Spinal cord (tissue), 10 donors: Measurements from ENCODE around the gene KLHL5. TPM values are rescaled to one million over a fixed set of nuclear protein-coding genes. Genes with fewer than 3 reads are reported as not detected.
A peak's percentile ranks its signal among the peaks of the same experiment; 100 is the strongest.
"Not testable (repeated sequence)": the region's sequence is repeated elsewhere in the genome, so short reads cannot be mapped to it uniquely, and the experiment has no call there.

Source experiments
- DNase-seq, 6 donors: peaks; one replicate each; pipeline versions ENCODE4 v3.0.0 to v3.0.0-alpha.2; 2013 to 2015; ENCODE audit warnings: low spot score in 6 of 6, low read depth in 4 of 6
- H3K27ac ChIP-seq: one replicate; pipeline ENCODE4 v1.5.1; 2013; ENCODE audit warnings: low read depth, low read length, control low read depth
- H3K27me3 ChIP-seq: one replicate; pipeline ENCODE4 v1.6.1; 2013; ENCODE audit warnings: low read length; ENCODE audit not compliant: control insufficient read depth, insufficient read depth
- H3K36me3 ChIP-seq: one replicate; pipeline ENCODE4 v1.6.1; 2013; ENCODE audit warnings: low read length; ENCODE audit not compliant: control insufficient read depth, insufficient read depth
- H3K4me1 ChIP-seq: one replicate; pipeline ENCODE4 v1.6.1; 2013; ENCODE audit warnings: low read length; ENCODE audit not compliant: control insufficient read depth, insufficient read depth
- H3K4me3 ChIP-seq: one replicate; pipeline ENCODE4 v1.5.1; 2013; ENCODE audit warnings: low read depth, low read length, control low read depth
- H3K9me3 ChIP-seq: one replicate; pipeline ENCODE4 v1.6.1; 2013; ENCODE audit warnings: low read length; ENCODE audit not compliant: control insufficient read depth, insufficient read depth
- WGBS: methylation state at CpG from one replicate; pipeline ENCODE4 v1.1.5; 2013; ENCODE audit warnings: missing lambda C conversion rate; ENCODE audit not compliant: insufficient coverage; 5-methylcytosine and 5-hydroxymethylcytosine counted together
- polyA plus RNA-seq, 2 donors: library from polyadenylated mRNA; unstranded; fragments of 120-200 nt; gene quantifications; one replicate each; pipeline ENCODE4 v1.2.1, GENCODE V29; 2013; ENCODE audit not compliant: insufficient read length in 2 of 2
- total RNA-seq, 2 donors: library from RNA; depleted of rRNA in 1 of 2; stranded (reverse); fragments of 120-200 nt in 1 of 2; fragments of >200 nt in 1 of 2; gene quantifications; one replicate each; pipeline versions ENCODE4 v1.2.3 to v1.2.4, GENCODE V29; 2013 to 2014
- donor health status: healthy.

Gene KLHL5
- total and polyA plus RNA-seq, 4 donors, result 58.8 to 88.2 (median 75.3) TPM

GRCh38 chr4:39114436-39114835 lies 52.4 kb downstream of the KLHL5 start:
- no peaks in the 10 kb centered on the region for H3K9me3 ChIP-seq
- no peak overlapping the region for H3K4me3 ChIP-seq
- no peak for DNase-seq
- H3K4me1 ChIP-seq, result no peaks in the 10 kb centered on the region
- peaks cover 25% of the 10 kb centered on the region for H3K36me3 ChIP-seq
- WGBS, result 86% methylated on average over 1 of the region's 2 CpGs
- H3K27ac ChIP-seq, result no peak overlapping the region
- H3K27me3 ChIP-seq, result no peaks in the 10 kb centered on the region

DNA sequence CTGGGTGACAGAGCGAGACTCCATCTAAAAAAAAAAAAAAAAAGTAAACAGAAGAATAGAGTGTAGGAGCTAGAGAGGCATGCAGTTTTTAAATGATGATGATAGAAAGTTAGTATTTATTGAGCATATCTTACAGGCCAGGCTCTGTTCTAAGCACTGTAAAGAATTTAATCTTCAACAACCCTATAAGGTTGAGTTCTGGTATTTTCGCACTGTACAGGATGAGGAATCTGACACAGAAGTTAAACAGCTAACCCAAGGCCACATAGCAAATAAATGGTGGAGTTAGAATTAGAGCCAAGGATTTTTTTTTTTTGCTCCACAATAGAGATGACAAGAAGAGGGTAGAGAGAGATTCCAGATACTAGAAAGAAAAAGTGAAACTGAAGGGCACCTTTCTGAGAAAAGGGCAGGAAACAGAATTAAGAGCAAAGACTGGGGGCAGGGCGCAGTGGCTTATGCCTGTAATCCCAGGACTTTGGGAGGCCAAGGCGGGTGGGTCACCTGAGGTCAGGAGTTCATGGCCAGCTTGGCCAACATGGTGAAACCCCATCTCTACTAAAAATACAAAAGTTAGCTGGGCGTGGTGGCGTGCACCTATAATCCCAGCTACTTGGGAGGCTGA lies 56.1 kb downstream of the KLHL5 start:
- Histone ChIP-seq H3K36me3 (peaks cover 27% of the 10 kb centered on the region), H3K27me3 (no peaks in the 10 kb centered on the region), H3K4me1 (no peaks in the 10 kb centered on the region), H3K4me3 (no peak overlapping the region), H3K27ac (no peak overlapping the region), H3K9me3 (no peaks in the 10 kb centered on the region)
- WGBS, result 100% methylated on average over 2 of the region's 6 CpGs
- no peak for DNase-seq

DNA sequence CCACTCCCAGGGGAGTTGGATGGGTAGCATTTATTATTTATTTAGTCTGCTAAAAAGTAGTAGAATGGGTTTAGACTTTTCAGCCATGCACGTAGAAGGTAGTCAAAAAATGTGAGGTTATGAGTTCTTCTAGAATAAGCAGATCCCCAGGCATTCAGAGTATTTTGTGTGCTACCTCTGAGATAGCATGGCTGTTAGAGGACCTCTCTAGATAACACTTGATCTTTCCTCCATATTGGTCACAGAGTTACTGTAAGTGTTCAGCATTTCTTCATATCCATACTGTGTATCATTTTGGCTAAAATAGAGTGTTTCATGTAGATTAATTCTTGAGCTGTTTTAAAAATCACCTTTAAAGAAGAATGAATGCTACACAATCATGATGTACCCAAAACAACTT lies 58.4 kb downstream of the KLHL5 start:
- no peaks in the 10 kb centered on the region for H3K9me3 ChIP-seq
- 33% methylated on average over 1 of the region's 1 CpG for WGBS
- no peak overlapping the region for H3K27ac ChIP-seq
- H3K27me3 ChIP-seq, result no peaks in the 10 kb centered on the region
- no peak overlapping the region for H3K4me3 ChIP-seq
- peaks cover 23% of the 10 kb centered on the region for H3K36me3 ChIP-seq
- DNase-seq, result no peak
- no peaks in the 10 kb centered on the region for H3K4me1 ChIP-seq

DNA sequence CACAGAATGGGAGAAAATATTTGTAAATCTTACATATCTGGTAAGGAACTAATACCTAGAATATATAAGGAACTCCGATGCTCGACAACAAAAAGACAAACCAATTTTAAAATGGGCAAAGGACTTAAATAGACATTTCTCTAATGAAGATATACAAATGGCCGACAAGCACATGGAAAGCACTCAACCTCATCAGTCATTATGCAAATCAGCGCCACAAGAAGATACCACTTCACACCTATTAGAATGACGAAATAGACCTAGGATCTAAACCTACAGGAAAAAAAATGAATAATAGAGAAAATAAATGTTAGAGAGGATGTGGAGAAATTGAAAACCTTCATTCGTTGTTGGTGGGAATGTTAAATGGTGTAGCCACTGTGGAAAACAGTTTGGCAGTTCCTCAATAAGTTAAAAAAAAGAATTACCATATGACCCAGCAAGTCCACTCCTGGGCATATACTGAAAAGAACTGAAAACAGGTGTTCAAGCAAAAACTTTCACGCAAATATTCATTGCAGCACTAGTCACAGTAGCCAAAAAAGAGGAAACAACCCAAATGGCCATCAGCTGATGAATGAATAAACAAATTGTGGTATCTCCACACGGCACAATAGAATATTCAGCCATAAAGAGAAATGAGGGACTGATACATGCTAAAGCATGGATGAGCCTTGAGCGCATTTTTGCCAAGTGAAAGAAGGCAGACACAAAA lies 63.0 kb downstream of the KLHL5 start:
- H3K4me3 ChIP-seq, result no peak overlapping the region
- peaks cover 5% of the 10 kb centered on the region for H3K36me3 ChIP-seq
- WGBS, result 93% methylated on average over 3 of the region's 9 CpGs
- DNase-seq, result no peak
- H3K27ac ChIP-seq, result no peak overlapping the region
- H3K4me1 ChIP-seq, result no peaks in the 10 kb centered on the region
- no peaks in the 10 kb centered on the region for H3K9me3 ChIP-seq
- no peaks in the 10 kb centered on the region for H3K27me3 ChIP-seq

DNA sequence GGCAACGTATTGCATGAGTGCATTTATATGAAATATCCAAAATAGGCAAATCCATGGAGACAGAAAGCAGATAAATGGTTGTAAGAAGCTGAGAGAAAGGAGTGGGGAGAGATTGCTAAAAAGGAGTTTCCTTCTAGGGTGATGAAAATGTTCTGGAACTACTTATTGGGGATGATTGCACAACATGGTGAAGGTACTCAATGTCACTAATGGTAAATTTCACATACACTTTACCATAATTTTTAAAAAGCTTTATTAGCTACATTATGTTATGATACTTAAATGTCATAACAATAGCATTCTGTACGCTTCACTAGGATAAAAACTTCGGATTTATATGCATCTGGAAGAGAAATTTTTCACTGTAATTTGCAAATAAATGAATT lies 63.6 kb downstream of the KLHL5 start:
- Histone ChIP-seq H3K9me3 (no peaks in the 10 kb centered on the region), H3K4me1 (no peaks in the 10 kb centered on the region), H3K27ac (no peak overlapping the region), H3K27me3 (no peaks in the 10 kb centered on the region), H3K36me3 (peaks cover 5% of the 10 kb centered on the region), H3K4me3 (no peak overlapping the region)
- DNase-seq, result no peak
- WGBS, result 100% methylated on average over 1 of the region's 3 CpGs

DNA sequence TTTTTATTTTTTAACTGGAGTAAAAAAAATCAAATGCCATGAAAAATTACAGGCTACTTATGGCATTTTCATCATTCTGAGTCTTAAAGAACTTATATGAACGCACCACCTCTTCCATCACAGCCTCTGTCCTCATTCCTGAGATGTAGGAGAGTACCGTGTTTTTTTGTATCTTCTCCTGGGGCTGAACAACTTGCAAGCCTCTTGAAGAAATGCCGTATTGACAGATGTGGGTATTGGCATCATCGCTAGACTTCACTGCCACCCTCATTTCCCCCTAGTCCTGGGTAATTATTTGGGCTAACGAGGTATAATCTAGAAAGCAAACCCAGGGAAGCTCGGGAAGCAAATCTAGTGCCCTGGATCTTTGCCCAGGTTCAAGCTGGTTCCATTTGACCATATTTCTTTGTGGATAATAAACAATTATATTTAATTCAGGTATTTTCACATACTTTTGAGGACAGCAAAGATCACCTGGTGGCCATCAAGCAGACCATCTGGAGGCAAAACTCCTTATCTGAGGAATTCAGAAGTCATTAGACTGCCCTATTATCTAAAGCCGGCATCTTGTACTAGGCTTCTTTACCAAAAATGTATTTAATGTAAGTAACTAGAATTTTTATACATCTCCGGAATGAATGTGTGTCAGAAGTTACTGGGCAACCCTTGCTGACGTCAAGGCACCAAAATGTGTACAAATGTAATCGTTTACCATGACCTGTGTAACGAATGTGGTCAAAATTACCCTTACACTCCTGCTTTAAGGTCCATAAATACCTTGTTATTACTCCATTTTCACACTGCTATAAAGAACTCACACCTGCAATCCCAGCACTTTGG lies 64.4 kb downstream of the KLHL5 start:
- no peaks in the 10 kb centered on the region for H3K4me1 ChIP-seq
- H3K27me3 ChIP-seq, result no peaks in the 10 kb centered on the region
- H3K27ac ChIP-seq, result no peak overlapping the region
- H3K9me3 ChIP-seq, result no peaks in the 10 kb centered on the region
- WGBS, result no CpG with 5 or more reads among the region's 11 CpGs
- DNase-seq, result no peak
- H3K36me3 ChIP-seq, result peaks cover 5% of the 10 kb centered on the region
- H3K4me3 ChIP-seq, result no peak overlapping the region

GRCh38 chr4:39133623-39134022 lies 71.6 kb downstream of the KLHL5 start:
- no peaks in the 10 kb centered on the region for H3K9me3 ChIP-seq
- WGBS, result no CpG with 5 or more reads among the region's 3 CpGs

GRCh38 chr4:39134683-39135306 lies 72.8 kb downstream of the KLHL5 start:
- peaks cover 8% of the 10 kb centered on the region for H3K4me1 ChIP-seq
- H3K36me3 ChIP-seq, result no peaks in the 10 kb centered on the region
- no peak overlapping the region for H3K4me3 ChIP-seq
- peak overlapping the region; percentile 40 for H3K27ac ChIP-seq
- WGBS, result 27% methylated on average over 2 of the region's 2 CpGs
- H3K9me3 ChIP-seq, result no peaks in the 10 kb centered on the region
- peak in 3 of 6 donors; percentile 9 to 75 (median 35) for DNase-seq
- no peaks in the 10 kb centered on the region for H3K27me3 ChIP-seq

More at GRCh38 chr4:39133623-39134022, 71.6 kb downstream of the KLHL5 start:
- Histone ChIP-seq H3K4me3 (no peak overlapping the region), H3K36me3 (no peaks in the 10 kb centered on the region), H3K4me1 (peaks cover 8% of the 10 kb centered on the region), H3K27me3 (no peaks in the 10 kb centered on the region), H3K27ac (no peak overlapping the region)
- DNase-seq, result no peak

DNA sequence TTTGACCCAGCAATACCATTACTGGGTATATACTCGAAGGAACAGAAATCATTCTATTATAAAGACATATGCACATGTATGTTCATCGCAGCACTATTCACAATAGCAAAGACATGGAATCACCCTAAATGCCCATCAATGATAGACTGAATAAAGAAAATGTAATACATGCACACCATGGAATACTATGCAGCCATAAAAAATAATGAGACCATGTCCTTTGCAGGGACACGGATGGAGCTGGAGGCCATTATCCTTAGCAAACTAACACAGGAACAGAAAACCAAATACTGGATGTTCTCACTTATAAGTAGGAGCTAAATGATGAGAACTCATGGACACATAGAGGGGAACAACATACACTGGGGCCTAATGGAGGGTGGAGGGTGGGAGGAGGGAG lies 76.2 kb downstream of the KLHL5 start:
- not testable (repeated sequence) for DNase-seq, H3K36me3 ChIP-seq, H3K4me3 ChIP-seq, H3K4me1 ChIP-seq, H3K9me3 ChIP-seq, H3K27ac ChIP-seq, H3K27me3 ChIP-seq
- WGBS, result no CpG with 5 or more reads among the region's 3 CpGs
